GM19452 (cell line): Measurements from ENCODE around the gene CA5A.

Source experiments
- ATAC-seq: cut with Tn5 transposase; IDR thresholded peaks from one replicate; pipeline ENCODE4 v1.9.1; 2021; ENCODE audit not compliant: unreplicated experiment

Gene CA5A

DNA sequence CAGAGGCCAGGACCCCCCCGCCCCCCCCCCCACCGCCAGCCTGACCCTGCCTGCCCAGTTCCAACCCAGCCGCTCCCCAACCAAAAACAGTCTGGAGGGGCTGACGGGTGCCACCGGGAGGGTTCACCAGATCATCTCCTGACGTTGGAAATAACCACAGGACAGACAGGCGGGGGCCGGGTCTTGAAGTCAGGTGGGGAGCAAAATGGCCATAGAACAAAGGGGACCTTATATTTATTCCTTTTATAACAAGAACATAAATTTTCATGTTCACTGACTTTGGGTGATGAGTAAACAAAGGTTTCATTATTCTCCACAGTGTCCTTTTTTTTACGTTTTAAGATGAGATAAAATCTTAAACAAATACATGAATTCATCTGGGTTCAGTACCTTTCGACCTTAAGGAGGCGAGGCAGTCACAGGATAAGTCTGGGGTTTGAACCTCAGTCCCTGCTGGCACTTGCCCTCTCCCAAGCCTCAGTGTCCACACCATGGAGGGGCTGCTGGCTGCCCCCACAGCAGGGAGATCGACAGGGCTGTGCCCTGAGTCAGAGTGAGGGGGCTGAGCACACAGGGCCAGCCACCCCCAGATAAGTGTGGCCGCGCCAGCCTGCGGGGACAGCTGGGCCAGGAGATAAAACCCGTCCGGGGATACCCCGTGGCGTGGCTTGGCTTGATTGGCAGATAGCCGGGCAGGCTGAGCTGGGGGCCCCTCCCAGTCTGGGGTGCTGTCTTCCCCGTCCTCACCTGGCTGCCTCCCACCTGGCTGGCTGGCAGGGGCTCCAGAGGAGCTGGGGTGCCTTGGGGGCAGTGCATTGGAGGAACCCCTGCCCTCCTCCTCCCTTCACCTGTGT, 82.0 kb downstream of the CA5A start:
- ATAC-seq = no peak

- ATAC-seq = no peak
Observed at GRCh38 chr16:87853411-87854052, 82.8 kb downstream of the CA5A start.

- no peak for ATAC-seq
Observed at GRCh38 chr16:87851601-87852000, 84.7 kb downstream of the CA5A start.

DNA sequence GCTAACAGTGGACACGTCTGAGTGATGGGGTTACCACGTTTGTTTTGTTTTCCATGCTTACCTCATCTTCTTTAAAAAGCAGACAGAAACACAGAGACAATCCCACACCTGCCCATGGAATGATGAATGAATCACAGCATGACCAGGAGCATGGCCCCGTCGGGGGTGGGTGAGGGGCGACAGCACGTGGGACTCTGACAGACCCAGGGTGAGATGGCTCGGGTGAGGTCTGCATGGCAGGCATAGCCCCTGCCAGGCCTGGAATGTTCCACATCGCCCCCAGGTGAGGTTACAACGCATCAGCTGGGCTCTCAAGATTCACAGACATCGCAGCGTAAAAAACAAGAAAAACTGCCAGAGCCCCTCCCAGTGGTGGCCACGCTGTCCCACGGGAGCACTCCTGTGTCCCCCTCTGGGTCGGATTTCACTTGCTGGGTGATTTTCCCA, 85.2 kb downstream of the CA5A start:
- ATAC-seq = no peak

GRCh38 chr16:87850009-87851006, 86.0 kb downstream of the CA5A start:
- ATAC-seq = no peak

- no peak for ATAC-seq
Observed at GRCh38 chr16:87849419-87850008, 86.8 kb downstream of the CA5A start.

GRCh38 chr16:87848676-87849345, 87.5 kb downstream of the CA5A start:
- no peak for ATAC-seq

- ATAC-seq = no peak
Observed at GRCh38 chr16:87847785-87848675, 88.3 kb downstream of the CA5A start.

- no peak for ATAC-seq
Observed at GRCh38 chr16:87847467-87847784, 88.9 kb downstream of the CA5A start.

GRCh38 chr16:87846705-87847466, 89.4 kb downstream of the CA5A start:
- ATAC-seq = no peak

GRCh38 chr16:87845807-87846619, 90.3 kb downstream of the CA5A start:
- no peak for ATAC-seq

DNA sequence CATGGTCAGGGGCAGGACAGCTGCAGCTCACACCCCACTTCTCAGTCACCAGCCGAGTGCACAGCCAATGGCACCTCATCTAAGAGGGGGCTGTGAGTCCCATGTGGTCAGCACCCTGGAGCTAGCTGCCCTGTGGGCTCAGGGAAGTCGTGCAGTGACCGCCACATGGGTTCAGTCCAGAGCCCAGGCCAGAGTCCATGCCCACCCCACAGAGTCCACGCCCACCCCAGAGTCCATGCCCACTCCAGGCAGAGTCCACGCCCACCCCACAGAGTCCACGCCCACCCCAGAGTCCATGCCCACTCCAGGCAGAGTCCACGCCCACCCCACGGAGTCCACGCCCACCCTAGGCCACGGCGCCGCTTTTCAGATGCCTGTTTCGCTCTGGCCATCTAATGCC, 91.1 kb downstream of the CA5A start:
- ATAC-seq = no peak

DNA sequence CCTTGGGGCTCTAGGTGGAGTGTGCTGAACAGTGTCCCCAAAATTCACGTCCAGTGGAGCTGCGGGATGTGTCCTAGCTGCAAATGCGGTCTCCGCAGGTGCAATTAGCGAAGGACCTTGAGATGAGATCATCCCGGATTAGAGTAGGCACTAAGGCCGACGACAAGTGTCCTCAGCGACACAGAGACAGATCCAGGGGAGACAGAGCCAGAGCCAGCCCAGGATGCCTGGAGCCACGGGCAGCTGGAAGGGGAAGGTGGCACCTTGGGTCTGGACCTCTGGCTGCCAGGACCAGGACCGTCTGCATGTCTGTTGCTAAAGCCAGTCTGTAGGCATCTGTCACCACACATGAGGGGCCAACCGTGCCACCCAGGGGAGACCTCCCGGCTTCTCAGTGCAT, 91.5 kb downstream of the CA5A start:
- ATAC-seq = no peak

GRCh38 chr16:87844120-87844733, 92.1 kb downstream of the CA5A start:
- no peak for ATAC-seq

DNA sequence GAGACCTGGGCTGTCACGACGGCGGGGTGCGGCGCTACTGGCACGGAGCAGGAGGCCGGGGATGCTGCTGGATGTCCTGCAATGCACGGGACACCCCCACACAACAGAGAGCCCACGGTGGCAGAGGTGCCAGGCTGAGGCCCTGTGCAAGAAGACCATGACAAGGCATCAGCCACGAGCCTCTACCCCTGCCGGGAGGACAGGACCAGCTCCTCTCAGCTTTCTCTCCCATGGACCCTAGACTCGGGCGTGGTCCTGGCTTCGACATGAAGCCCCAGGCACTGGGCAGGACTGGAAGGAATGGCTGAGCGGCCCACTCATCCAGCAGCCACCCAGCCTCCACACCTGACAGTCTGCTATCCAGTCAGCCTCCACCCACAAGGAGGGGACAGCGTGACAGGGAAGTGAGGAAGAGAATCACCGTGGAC, 92.6 kb downstream of the CA5A start:
- ATAC-seq = no peak

DNA sequence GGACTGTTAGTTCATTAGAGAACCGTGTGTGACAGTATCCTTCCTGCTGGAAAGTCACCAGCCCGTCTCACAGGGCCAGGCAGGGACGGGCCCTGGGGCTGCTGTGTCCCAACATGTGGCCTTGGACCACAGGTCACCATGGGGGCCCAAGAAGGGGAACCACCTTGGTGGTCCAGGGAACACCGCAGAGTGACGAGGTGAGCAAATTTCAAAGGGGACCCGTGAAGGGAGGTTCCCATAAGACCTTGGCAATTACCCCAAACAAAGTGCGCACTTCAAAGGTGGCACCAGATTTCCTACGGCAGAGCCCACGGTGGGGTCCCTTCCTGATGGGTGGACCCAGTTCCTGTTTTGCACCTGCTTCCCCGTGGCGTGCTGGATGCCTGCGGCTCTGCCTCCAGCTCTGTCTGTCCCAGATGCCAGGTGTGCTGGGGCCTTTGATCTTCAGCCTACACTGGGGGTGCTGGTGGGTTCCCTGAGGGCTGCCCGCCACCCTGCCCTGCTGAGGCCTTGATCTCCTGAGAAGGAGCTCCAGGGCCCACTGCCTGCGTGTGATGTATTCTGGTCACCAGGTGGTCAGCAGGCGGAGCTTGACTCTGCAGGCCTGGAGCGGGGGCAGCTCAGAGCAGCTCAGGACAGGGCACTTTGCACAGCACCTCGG, 94.0 kb downstream of the CA5A start:
- ATAC-seq = no peak
